ENCODE results near the gene AHNAK. TPM values are rescaled to one million over a fixed set of nuclear protein-coding genes. Genes with fewer than 3 reads are reported as not detected.

The AHNAK gene
- total and polyA plus RNA-seq, 8 donors = 176 to 636 (median 219) TPM

GRCh38 chr11:62445314-62445740, 101.3 kb downstream of the AHNAK start:
- intact Hi-C loops (cut with DNase I) = no loop called here
- TF ChIP-seq, protein P1, sequence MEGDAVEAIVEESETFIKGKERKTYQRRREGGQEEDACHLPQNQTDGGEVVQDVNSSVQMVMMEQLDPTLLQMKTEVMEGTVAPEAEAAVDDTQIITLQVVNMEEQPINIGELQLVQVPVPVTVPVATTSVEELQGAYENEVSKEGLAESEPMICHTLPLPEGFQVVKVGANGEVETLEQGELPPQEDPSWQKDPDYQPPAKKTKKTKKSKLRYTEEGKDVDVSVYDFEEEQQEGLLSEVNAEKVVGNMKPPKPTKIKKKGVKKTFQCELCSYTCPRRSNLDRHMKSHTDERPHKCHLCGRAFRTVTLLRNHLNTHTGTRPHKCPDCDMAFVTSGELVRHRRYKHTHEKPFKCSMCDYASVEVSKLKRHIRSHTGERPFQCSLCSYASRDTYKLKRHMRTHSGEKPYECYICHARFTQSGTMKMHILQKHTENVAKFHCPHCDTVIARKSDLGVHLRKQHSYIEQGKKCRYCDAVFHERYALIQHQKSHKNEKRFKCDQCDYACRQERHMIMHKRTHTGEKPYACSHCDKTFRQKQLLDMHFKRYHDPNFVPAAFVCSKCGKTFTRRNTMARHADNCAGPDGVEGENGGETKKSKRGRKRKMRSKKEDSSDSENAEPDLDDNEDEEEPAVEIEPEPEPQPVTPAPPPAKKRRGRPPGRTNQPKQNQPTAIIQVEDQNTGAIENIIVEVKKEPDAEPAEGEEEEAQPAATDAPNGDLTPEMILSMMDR (IDR thresholded peaks at IDR 0.05) = no peak
- DNase-seq = peak in 2 of 4 donors; percentile 87 to 90
- no peaks in the 10 kb centered on the region for H3K36me3 ChIP-seq
- peaks cover 6 to 42% of the 10 kb centered on the region in 2 donors for H3K4me1 ChIP-seq
- peak overlapping the region; percentile 81 to 89 for H3K27ac ChIP-seq
- ATAC-seq = peak; percentile 39
- peaks cover 0 to 11% of the 10 kb centered on the region in 2 donors for H3K27me3 ChIP-seq
- no peak overlapping the region for H3K4me3 ChIP-seq
- no peaks in the 10 kb centered on the region for H3K9me3 ChIP-seq

DNA sequence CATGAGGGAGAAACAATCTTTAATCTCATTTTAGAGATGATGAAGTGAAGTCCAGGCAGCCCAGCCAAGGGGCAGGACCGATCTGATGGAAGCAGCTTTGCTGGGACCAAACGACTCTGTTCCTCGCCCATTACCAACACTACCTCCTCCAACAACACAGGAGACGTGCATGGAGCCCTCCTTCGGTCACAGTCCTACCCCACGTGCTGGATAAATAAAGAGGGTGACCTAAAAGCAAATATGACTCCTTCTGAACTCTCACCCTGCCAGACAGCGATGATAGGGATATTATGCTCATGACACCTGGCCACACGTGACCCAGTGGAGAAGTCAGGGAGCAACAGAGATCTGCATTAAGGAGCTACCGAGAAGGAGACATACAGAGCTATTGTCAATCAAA, 101.8 kb downstream of the AHNAK start:
- Histone ChIP-seq H3K36me3 (no peaks in the 10 kb centered on the region), H3K4me3 (peak overlapping the region; percentile 8 to 36), H3K4me1 (peaks cover 11 to 47% of the 10 kb centered on the region in 2 donors), H3K27ac (peak overlapping the region; percentile 81 to 89), H3K9me3 (no peaks in the 10 kb centered on the region), H3K27me3 (peaks cover 0 to 11% of the 10 kb centered on the region in 2 donors)
- TF ChIP-seq, protein P1 (IDR thresholded peaks at IDR 0.05) = no peak
- intact Hi-C loops (cut with DNase I) = no loop called here
- ATAC-seq (peak; percentile 13), DNase-seq (peak in 2 of 4 donors; percentile 32 to 39)

- peak overlapping the region; percentile 81 to 89 for H3K27ac ChIP-seq
- DNase-seq (peak; percentile 53 to 81 (median 71)), ATAC-seq (peak; percentile 57)
- peaks cover 0 to 11% of the 10 kb centered on the region in 2 donors for H3K27me3 ChIP-seq
- no peaks in the 10 kb centered on the region for H3K36me3 ChIP-seq
- TF ChIP-seq, protein P1 (IDR thresholded peaks at IDR 0.05) = no peak
- H3K4me1 ChIP-seq = peaks cover 11 to 50% of the 10 kb centered on the region in 2 donors
- H3K4me3 ChIP-seq = peak overlapping the region; percentile 8 to 36
- intact Hi-C loops (cut with DNase I) = no loop called here
- H3K9me3 ChIP-seq = no peaks in the 10 kb centered on the region
Observed at GRCh38 chr11:62444236-62444833, 102.3 kb downstream of the AHNAK start.

GRCh38 chr11:62443390-62444235, 103.0 kb downstream of the AHNAK start:
- no peak for DNase-seq
- intact Hi-C loops (cut with DNase I) = no loop called here
- Histone ChIP-seq H3K27ac (peak overlapping the region; percentile 81 to 89), H3K4me3 (peak overlapping the region in 1 of 2 donors; percentile 36), H3K36me3 (no peaks in the 10 kb centered on the region), H3K4me1 (peaks cover 11 to 50% of the 10 kb centered on the region in 2 donors), H3K9me3 (no peaks in the 10 kb centered on the region), H3K27me3 (peaks cover 0 to 11% of the 10 kb centered on the region in 2 donors)
- TF ChIP-seq, protein P1 (IDR thresholded peaks at IDR 0.05) = no peak
- ATAC-seq = peak; percentile 38

Data from left lung (tissue), 10 donors.